GM12878 (cell line): ENCODE data around the gene IL36G. TPM values are rescaled to one million over a fixed set of nuclear protein-coding genes. Genes with fewer than 3 reads are reported as not detected.

Source experiments
- ATAC-seq: fragments of 200-7000 bp; cut with Tn5 transposase; 3 replicates; pipeline ENCODE4 v1.9.1; 2020; ENCODE audit warnings: mild to moderate bottlenecking, moderate library complexity
- BruUV-seq: library from RNA; stranded (reverse); fragments of 400-500 nt; replicated peaks from 2 replicates; lab custom pipeline; 2021; lab: Mats Ljungman, UMichigan
- CTCF ChIA-PET: fragments of 300-600 bp; sonication (Branson Sonifier 250); formaldehyde crosslinking; extraction: SDS; loops from one replicate; lab custom pipeline; 2021; ENCODE audit warnings: inconsistent platforms; lab: Yijun Ruan, JAX
- POLR2A ChIA-PET: fragments of 350-600 bp; formaldehyde crosslinking; extraction: SDS; loops from one replicate; lab custom pipeline; 2021; ENCODE audit warnings: inconsistent platforms; lab: Charles Lee
- RAD21 ChIA-PET: fragments of 300-600 bp; sonication (Branson Sonifier 250); formaldehyde crosslinking; loops from one replicate; lab custom pipeline; 2023; ENCODE audit warnings: antibody characterized with exemption; ENCODE audit not compliant: unreplicated experiment; lab: Charles Lee
- SMC1A ChIA-PET: fragments of 300-600 bp; sonication (Branson Sonifier 250); formaldehyde crosslinking; loops from one replicate; lab custom pipeline; 2023; ENCODE audit not compliant: unreplicated experiment, uncharacterized antibody; lab: Charles Lee
- DNase-seq: peaks from one replicate; pipeline ENCODE4 v3.0.0-alpha.2; 2011; ENCODE audit warnings: low read depth, low spot score
- FAIRE-seq: peaks from 3 replicates; lab custom pipeline; 2011; peaks lifted over from hg19 to GRCh38; lab: Jason Lieb, UNC
- H2AFZ ChIP-seq: 2 replicates; pipeline ENCODE4 v1.6.0; 2011; ENCODE audit warnings: low read depth, low read length, control low read depth; ENCODE audit not compliant: control insufficient read depth
- H3K27ac ChIP-seq: 2 replicates; pipeline ENCODE4 v1.5.1; 2011; ENCODE audit warnings: control low read depth; ENCODE audit not compliant: control insufficient read depth, insufficient read depth
- H3K27me3 ChIP-seq, 2 experiments: replicated peaks in 1 of 2; 2 replicates each; pipeline versions ENCODE4 v1.6.0 to v1.6.1; 2011; ENCODE audit warnings: low read length in 1 of 2; ENCODE audit not compliant: control insufficient read depth in 2 of 2, insufficient read depth in 2 of 2
- H3K36me3 ChIP-seq, 2 experiments: 2 replicates each; pipeline ENCODE4 v1.5.1; 2011; ENCODE audit warnings: low read length in 1 of 2; ENCODE audit not compliant: control insufficient read depth in 2 of 2, insufficient read depth in 2 of 2
- H3K4me1 ChIP-seq: 2 replicates; pipeline ENCODE4 v1.6.1; 2011; ENCODE audit warnings: mild to moderate bottlenecking, low read length, moderate library complexity, mixed read lengths; ENCODE audit not compliant: control insufficient read depth, insufficient read depth
- H3K4me2 ChIP-seq: 2 replicates; pipeline ENCODE4 v1.6.0; 2011; ENCODE audit warnings: control low read depth; ENCODE audit not compliant: control insufficient read depth, insufficient read depth
- H3K4me3 ChIP-seq: fragments of 200-600 bp; sonication (generic); 2 replicates; pipeline ENCODE4 v1.5.1; 2016
- H3K79me2 ChIP-seq: 2 replicates; pipeline ENCODE4 v1.6.0; 2011; ENCODE audit warnings: low read length; ENCODE audit not compliant: control insufficient read depth, insufficient read depth
- H3K9ac ChIP-seq: 2 replicates; pipeline ENCODE4 v1.8.0; 2011; ENCODE audit warnings: low read length, control low read depth, mixed read lengths; ENCODE audit not compliant: control insufficient read depth, insufficient read depth
- H3K9me3 ChIP-seq: replicated peaks from 3 replicates; pipeline ENCODE4 v1.5.1; 2011; ENCODE audit warnings: mild to moderate bottlenecking, low read length; ENCODE audit not compliant: control insufficient read depth, insufficient read depth
- H4K20me1 ChIP-seq: 2 replicates; pipeline ENCODE4 v1.6.0; 2011; ENCODE audit not compliant: control insufficient read depth, insufficient read depth
- BACH1 ChIP-seq: fragments of 450-650 bp; IDR thresholded peaks from 2 replicates; pipeline ENCODE4 v1.6.1; 2017; ENCODE audit warnings: mild to moderate bottlenecking, borderline replicate concordance
- CHD2 ChIP-seq: IDR thresholded peaks from 2 replicates; pipeline ENCODE4 v1.6.1; 2011; ENCODE audit warnings: low read depth, low read length, improper control_type of control experiment, borderline replicate concordance
- CREB1 ChIP-seq: IDR thresholded peaks from 2 replicates; pipeline ENCODE4 v1.6.1; 2012; ENCODE audit warnings: low read depth, mild to moderate bottlenecking, inconsistent platforms
- MYC ChIP-seq: IDR thresholded peaks from 2 replicates; pipeline ENCODE4 v1.6.1; 2011; ENCODE audit warnings: mild to moderate bottlenecking, low read length, moderate library complexity, inconsistent platforms; ENCODE audit not compliant: insufficient read depth, insufficient replicate concordance, insufficient read length, severe bottlenecking
- PAX8 ChIP-seq: fragments of 450-650 bp; IDR thresholded peaks from 2 replicates; pipeline ENCODE4 v1.6.1; 2017; ENCODE audit warnings: mild to moderate bottlenecking, moderate library complexity
- POLR2AphosphoS2 ChIP-seq: IDR thresholded peaks from 2 replicates; pipeline ENCODE4 v1.6.1; 2011; ENCODE audit warnings: low read depth, mild to moderate bottlenecking, low read length, improper control_type of control experiment, moderate library complexity
- RBBP5 ChIP-seq: fragments of 200-600 bp; sonication (generic); conservative IDR thresholded peaks from 2 replicates; pipeline ENCODE4 v1.6.1; 2016
- RFX5 ChIP-seq: IDR thresholded peaks from 2 replicates; pipeline ENCODE4 v1.6.1; 2011; ENCODE audit warnings: low read depth, low read length, improper control_type of control experiment
- SMC3 ChIP-seq: IDR thresholded peaks from 2 replicates; pipeline ENCODE4 v1.6.1; 2011; ENCODE audit warnings: low read length, improper control_type of control experiment, borderline replicate concordance
- TARDBP ChIP-seq: IDR thresholded peaks from 2 replicates; pipeline ENCODE4 v1.6.1; 2016; ENCODE audit warnings: borderline replicate concordance
- USF2 ChIP-seq: IDR thresholded peaks from 2 replicates; pipeline ENCODE4 v1.6.1; 2011; ENCODE audit warnings: low read depth, low read length, improper control_type of control experiment, borderline replicate concordance
- ZNF217 ChIP-seq: fragments of 450-650 bp; IDR thresholded peaks from 2 replicates; pipeline ENCODE4 v1.6.1; 2017; ENCODE audit warnings: antibody characterized with exemption, mild to moderate bottlenecking
- WGBS: methylation state at CpG from one replicate; pipeline ENCODE4 v1.1.6; 2016; ENCODE audit warnings: low lambda C conversion rate; ENCODE audit not compliant: insufficient replicate concordance, insufficient coverage; ENCODE audit errors: missing lambda C conversion rate; 5-methylcytosine and 5-hydroxymethylcytosine counted together
- in situ Hi-C: fragments of 300-500 bp; cut with MboI; formaldehyde crosslinking; loops from 9 replicates; pipeline ENCODE4 v1.14.3; 2018; ENCODE audit warnings: mixed read lengths
- intact Hi-C: fragments of 100-400 bp; cut with micrococcal nuclease; formaldehyde crosslinking; loops from one replicate; pipeline ENCODE4 v1.14.2; 2022; ENCODE audit not compliant: unreplicated experiment
- polyA plus RNA-seq, 11 experiments: library from polyadenylated mRNA; depleted of rRNA in 4 of 11; unstranded in 6 of 11; stranded (reverse) in 5 of 11; fragments of >200 nt; fragmentation: Nextera tagmentation in 4 of 11; fragmentation: Illumina TruSeq in 1 of 11; extraction: Ambion mirVana in 4 of 11; extraction: Trizol in 1 of 11; gene quantifications; 1 replicate in 1 of 11; 2 replicates in 10 of 11; pipeline versions ENCODE4 v1.2.1 to v1.2.3, GENCODE V29; 2011 to 2016; ENCODE audit warnings: inconsistent platforms in 2 of 11, missing spikeins in 2 of 11, low read depth in 1 of 11
- total RNA-seq, 4 experiments: library from RNA; depleted of rRNA in 3 of 4; stranded (reverse); fragments of >200 nt in 3 of 4; fragmentation: Illumina TruSeq in 1 of 4; extraction: Trizol in 1 of 4; gene quantifications; 2 replicates each; pipeline versions ENCODE4 v1.2.1 to v1.2.3, GENCODE V29; 2013 to 2021

IL36G gene
- total and polyA plus RNA-seq, 10 of the 15 experiments (the other 5 are each of a cell fraction or from before 2014, with no cell fraction given) = 0.10 TPM; not detected in 9

- CTCF ChIA-PET = no interaction called here
- intact Hi-C loops = no loop called here
- Histone ChIP-seq H3K27ac (no peak overlapping the region), H3K4me3 (no peak overlapping the region), H3K36me3 (no peaks in the 10 kb centered on the region), H2AFZ (no peak overlapping the region), H3K4me2 (no peak overlapping the region), H3K9ac (no peak overlapping the region), H4K20me1 (no peaks in the 10 kb centered on the region), H3K79me2 (no peaks in the 10 kb centered on the region), H3K4me1 (no peaks in the 10 kb centered on the region)
- BruUV-seq = no TSS peak
- ATAC-seq (no peak), FAIRE-seq (no peak), DNase-seq (no peak)
- POLR2A ChIA-PET = no interaction called here
- 75% methylated on average over 1 of the region's 1 CpG for WGBS
- RAD21 ChIA-PET = no interaction called here
- in situ Hi-C loops = no loop called here
- SMC1A ChIA-PET = no interaction called here
- no peak for TF ChIP-seq ZNF217
- TF ChIP-seq SMC3 = no peak
- no peak for TF ChIP-seq MYC
- no peak for TF ChIP-seq POLR2AphosphoS2
- TF ChIP-seq, all 136 proteins: peak for 0
- no peaks in the 10 kb centered on the region; a peak in 1 of 4 replicates for H3K27me3 ChIP-seq
- H3K9me3 ChIP-seq = no peaks in the 10 kb centered on the region; the same call in 1 of the 3 replicates
Measured at GRCh38 chr2:113007250-113007649, 29.4 kb downstream of the IL36G start.

- no peak for DNase-seq
- POLR2A ChIA-PET = no interaction called here
- in situ Hi-C loops = no loop called here
- Histone ChIP-seq H3K27ac (no peak overlapping the region), H3K4me3 (no peak overlapping the region), H3K27me3 (no peaks in the 10 kb centered on the region; a peak in 1 of 4 replicates), H2AFZ (no peak overlapping the region), H3K9ac (no peak overlapping the region), H3K9me3 (no peaks in the 10 kb centered on the region), H3K36me3 (no peaks in the 10 kb centered on the region), H3K79me2 (no peaks in the 10 kb centered on the region), H3K4me1 (no peaks in the 10 kb centered on the region), H3K4me2 (no peak overlapping the region), H4K20me1 (no peaks in the 10 kb centered on the region)
- SMC1A ChIA-PET = no interaction called here
- no peak for FAIRE-seq
- RAD21 ChIA-PET = no interaction called here
- intact Hi-C loops = no loop called here
- CTCF ChIA-PET = no interaction called here
- ATAC-seq = no peak
- WGBS = 6% methylated on average over 1 of the region's 1 CpG
- no TSS peak for BruUV-seq
- TF ChIP-seq PAX8 (no peak), CREB1 (no peak), BACH1 (no peak), ZNF217 (no peak), RFX5 (no peak), RBBP5 (no peak), USF2 (no peak), TARDBP (no peak), CHD2 (no peak)
Measured at GRCh38 chr2:113009622-113010021, 31.8 kb downstream of the IL36G start.
